Myocyte (in vitro differentiated cells): Measurements from ENCODE around the gene SH3RF3. TPM values are rescaled to one million over a fixed set of nuclear protein-coding genes. Genes with fewer than 3 reads are reported as not detected.
"Not testable (repeated sequence)": the region's sequence is repeated elsewhere in the genome, so short reads cannot be mapped to it uniquely, and the experiment has no call there.

Source experiments
- DNase-seq: peaks from one replicate; pipeline ENCODE4 v3.0.0-alpha.2; 2012; ENCODE audit warnings: low read depth
- polyA plus RNA-seq: library from polyadenylated mRNA; unstranded; fragments of >200 nt; gene quantifications from one replicate; pipeline ENCODE4 v1.2.1, GENCODE V29; 2012; ENCODE audit warnings: missing spikeins
- total RNA-seq: library from RNA; depleted of rRNA; stranded (reverse); fragments of >200 nt; gene quantifications from 2 replicates; pipeline ENCODE4 v1.2.3, GENCODE V29; 2014

SH3RF3 gene
- 5.1 and 5.3 TPM in 2 replicates for total RNA-seq
- 15.1 TPM for polyA plus RNA-seq

DNA sequence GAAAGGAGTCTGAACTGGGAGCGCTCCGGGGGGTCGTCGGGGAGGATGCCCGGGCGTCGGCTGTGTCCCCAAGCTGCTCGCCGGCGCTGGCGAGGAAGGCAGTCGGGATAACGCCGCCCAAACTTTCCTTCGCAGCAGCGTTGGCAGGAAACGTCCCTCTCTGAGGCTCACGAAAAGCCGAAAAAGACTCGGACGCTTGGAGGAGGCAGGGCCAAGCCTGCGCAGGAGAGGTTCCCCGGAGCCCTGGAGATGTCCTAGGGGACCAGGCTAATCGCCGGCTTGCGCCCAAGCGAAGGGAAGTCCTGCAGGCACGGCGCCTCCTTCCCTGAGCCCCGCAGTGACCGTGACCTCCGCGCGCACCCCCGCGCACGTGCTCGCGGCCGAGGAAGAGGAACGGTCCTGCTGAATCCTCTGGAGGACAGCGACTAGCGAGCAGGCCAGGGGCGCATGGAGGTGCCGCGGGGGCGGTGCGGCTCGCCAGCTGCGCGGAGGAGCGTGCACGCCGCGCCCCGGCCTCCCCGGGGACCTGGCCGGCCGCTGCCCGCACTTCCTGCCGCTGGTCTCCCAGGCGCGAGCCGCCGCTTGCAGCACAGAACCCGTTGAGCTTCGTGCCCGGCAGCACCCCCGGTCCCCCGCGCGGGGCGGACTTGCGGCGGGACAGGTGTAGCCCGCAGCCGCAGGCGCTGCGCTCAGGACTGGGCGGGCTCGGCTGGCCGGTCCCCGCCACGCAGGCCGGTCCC is at the start of gene SH3RF3:
SH3RF3 (plus strand) TSS at position 590 of the 740 bp plus-strand sequence.
- peak; percentile 61 for DNase-seq

DNA sequence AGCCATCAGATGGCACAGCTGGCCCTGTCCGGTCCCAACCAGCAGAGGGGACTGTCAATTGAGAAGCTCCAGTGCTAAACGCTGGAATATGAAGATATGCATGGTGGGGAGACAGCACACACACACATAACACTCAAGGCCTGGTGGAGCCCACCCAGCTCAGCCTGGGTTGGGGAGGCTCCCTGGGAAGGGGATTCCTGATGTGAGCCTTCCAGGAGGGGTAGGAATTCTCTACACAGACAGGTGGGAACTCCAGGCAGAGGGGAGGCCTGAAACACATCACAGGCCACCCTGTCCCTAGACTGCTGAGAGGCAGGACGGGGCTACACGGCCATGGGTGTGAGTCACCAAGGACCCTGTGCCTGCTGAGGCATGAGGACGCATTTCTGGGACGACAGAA is 49.4 kb upstream of the SH3RF3 start:
- DNase-seq, result no peak

DNA sequence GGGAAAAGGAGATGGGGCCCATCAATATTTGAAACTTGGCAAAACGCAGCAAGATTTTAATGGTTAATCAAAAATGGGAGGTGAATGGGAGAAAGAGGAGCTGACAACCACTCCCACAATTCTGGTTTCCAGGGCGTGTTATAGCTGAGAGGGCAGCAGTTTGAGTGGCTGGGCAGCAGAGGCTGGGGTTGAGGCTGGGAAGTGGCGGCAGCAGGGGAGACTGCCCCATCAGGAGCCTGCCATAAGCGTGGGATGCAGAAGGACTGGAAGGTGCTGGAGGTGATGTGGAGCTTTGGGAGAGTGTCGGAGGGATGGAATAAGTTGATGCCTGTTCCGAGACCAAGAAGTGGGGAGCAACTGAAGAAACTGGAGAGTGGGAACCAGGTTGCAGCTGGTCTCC is 48.9 kb upstream of the SH3RF3 start:
- no peak for DNase-seq

DNA sequence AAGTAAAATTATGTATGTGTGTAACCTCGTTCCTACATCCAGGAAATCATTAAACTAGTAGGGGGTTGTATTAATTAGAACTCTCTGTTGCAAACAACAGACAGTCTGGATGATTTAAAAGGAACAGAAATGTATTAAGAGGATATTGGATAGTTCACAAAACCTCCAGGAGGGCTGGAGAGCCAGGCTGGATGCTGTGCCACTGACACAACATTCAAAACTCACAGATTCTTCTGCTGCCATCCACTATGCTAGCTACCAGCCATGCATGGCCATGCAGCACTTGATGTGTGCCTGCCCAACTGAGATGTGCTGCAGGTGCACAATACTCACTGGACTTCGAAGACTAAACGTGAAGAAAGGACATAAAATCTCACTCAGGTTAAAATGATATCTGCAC is 48.2 kb upstream of the SH3RF3 start:
- DNase-seq, result no peak

DNA sequence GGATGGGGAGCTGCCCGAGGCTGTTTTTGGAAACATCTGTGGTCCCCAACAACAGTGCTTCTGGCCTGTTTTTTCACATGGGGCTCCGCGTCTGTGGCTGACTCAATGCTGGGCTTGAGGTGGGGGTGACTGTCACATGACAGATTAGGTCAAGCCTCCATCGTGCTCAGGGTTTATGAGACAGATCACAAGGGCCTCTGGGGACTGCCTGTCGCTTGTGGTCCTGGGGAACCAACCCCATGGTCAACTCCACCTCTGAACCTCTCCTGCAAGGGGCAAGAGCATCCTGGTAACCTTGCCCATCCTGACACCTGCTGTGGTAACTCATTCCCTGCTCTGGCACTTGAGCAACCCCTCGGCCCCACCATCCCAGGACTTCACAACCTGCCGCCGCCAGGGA is 47.6 kb upstream of the SH3RF3 start:
- DNase-seq, result no peak

DNA sequence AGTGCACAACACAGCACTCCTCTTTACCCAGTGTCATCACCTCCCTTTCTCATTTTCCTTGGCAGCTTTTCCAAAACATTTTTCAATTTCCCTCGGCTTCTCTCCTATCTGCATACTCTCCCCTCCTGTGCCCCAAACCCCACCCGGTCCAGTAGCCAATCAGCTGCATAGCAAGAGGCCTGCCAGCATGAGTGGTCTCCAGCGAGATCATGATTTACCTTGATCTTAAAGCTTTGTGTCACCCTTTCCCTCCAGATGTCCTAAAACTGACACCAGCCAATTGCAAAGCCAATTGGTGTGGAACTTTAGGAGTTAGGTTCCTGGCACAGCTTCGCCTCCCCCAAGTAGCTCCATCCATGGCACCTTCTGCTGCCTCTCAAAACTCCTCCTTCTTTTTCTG is 45.2 kb upstream of the SH3RF3 start:
- no peak for DNase-seq

DNA sequence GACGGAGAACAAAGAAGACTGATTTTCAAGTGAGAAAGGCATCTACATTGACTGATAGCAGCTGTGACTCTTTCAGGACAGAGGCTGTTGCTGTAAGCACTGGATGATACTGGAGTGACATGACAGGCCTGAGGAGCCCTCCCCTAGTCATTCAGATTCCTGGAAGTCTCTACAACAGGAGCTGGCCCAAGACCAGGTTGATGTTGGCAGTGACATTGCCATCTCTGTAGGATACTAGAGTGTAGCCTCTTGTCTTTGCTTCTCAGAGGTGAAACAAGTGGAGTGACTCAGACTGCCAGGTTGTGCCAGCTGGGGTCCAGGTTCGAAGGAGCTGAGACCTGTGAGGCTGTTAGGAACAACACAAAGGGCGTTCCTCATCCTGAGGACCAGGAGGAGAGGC is 44.7 kb upstream of the SH3RF3 start:
- DNase-seq, result no peak

DNA sequence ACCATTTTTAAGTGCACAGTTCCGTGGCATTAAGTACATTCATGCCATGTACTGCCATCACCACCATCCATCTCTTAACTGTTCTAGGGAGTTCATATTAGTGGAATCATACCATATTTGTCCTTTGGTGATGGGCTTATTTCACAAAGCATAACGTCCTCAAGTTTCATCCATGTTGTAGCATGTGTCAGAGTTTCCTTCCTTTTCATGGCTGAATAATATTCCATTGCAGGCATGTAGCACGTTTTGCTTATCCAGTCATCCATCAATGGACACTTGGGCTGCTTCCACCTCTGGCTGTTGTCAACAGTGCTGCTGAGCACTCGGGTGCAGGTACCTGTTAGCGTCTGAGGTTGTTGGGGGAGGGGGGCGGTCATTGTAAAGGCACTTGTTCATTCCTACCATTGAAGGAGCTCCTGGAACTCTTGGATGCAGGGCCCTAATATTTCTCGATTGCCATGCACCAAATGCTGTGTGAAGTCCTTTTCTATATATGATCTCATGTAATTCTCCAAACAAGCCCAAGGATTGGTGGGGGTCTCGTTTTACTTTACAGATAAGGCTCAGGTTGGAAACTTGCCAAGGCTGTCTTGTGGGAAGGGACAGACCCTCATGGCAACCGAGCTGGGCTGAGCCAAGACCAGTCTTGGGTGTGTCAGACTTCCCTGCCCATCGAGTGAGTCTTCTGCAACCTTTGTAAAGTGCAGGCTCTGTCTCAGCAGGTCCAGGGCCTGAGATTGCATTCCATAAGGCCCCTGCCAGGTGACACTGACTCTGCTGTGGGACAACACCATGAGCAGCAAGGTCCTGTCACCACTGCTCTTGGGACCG is 42.9 kb upstream of the SH3RF3 start:
- DNase-seq, result no peak

DNA sequence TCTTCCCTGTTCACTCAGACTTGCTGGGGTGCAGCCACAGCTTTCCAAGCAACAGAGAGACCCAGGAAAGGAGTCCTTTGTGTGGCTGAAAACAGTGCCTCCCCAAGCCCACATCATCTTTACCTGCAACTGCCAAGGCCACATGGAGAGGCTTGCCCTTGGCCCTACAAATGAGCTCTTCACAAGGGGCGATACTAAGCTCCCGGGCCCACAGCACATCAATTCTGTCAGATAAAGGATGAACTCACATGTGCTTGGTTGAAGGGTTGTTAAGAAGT is 42.3 kb upstream of the SH3RF3 start:
- DNase-seq, result no peak

DNA sequence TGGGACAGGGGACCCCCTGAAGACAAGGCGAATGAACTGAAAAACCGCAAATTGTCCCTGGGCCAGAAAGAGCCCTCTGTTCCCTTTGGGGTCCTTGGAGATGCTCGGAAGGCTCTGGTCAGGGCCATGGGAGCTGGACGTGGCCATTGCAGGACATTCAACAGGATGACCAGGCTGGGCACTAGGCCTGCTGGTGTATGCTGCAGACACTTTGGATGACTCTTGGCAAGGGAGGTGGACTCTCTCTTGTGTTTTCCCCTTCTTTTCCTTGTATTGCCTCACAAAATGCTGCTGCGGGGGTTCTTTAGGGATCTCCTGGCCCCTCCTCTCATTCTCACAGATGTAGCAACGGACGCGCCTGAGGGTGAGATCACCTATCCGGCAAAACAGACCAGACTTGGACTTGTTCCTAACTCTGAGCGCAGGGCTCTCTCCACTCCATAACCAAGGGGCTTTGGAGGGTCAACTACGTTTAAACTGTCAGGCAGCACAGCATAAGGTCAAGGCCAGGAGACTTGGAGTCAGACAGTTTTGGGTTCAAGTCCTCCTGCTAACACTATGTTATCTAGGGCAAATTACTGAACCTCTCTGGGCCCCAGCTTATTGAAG is 41.8 kb upstream of the SH3RF3 start:
- no peak for DNase-seq

DNA sequence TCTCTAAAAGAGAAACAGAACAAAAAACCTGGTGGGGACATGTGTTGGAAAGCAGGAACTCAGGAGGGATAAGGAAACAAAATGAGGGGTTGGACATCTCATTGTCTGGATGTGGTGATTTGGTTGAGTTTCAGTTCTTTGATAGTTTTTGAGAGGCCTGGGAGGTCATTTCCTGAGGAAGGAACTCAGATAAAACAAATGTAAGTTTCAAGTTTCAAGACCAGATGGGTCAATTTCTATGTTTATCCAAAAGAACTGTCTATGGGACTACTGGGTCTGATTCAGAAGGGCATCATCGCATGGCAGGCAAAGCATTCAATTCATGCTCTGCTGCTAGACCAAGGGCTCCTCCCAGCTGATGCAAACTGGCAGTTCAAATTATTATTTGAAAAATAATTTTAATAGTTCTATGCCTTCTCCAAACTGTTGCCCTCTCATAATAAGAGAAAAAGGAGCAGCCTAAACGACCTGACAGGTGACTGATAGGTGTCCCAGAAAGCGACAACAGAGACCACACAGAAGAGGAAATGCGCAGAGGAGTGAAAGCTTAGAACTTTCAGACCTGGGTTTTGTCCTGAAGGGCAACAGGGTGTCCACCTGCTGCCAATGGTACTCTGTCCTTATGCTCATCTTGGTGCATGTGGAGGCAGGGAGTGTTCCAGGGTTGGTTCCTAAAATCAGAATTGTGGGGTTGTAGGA is 39.3 kb upstream of the SH3RF3 start:
- DNase-seq, result no peak

DNA sequence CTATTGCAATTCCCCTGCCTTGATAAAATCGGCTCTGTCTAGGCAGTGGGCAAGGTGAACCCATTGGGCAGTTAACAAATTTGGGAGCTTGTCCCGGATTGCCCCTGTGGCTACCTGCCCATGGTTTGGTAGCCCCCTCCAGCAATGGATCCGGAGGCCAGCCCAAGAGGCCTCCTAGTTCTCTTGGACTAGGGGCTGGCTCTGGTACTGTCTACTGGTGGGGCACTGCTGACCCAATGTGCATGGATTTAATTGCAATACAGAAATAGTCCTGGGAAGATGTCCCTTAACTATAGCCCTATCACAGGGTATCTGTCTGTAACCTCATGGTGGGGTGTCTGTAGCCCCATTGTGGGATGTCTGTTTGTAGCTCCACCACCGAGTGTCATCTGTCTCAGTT is 37.5 kb upstream of the SH3RF3 start:
- DNase-seq, result no peak

DNA sequence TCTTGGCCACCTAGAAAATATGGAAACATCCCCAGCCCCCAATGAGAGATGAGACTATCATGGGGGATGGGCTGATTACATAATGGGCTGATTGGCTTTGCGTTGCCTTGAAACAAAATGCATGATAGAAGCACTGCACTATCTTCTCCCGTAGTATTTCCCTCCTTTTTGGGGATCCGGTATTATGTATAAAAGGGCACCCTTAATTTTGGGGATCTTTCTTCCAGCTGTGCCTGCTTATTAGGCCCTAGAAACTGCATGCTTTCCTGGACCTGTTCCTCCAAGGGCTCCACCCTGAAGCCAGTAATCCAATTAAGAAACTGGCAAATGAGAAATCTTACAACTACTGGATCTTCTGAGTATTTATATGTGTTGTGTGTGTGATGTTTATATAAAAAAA is 34.9 kb upstream of the SH3RF3 start:
- DNase-seq, result no peak

DNA sequence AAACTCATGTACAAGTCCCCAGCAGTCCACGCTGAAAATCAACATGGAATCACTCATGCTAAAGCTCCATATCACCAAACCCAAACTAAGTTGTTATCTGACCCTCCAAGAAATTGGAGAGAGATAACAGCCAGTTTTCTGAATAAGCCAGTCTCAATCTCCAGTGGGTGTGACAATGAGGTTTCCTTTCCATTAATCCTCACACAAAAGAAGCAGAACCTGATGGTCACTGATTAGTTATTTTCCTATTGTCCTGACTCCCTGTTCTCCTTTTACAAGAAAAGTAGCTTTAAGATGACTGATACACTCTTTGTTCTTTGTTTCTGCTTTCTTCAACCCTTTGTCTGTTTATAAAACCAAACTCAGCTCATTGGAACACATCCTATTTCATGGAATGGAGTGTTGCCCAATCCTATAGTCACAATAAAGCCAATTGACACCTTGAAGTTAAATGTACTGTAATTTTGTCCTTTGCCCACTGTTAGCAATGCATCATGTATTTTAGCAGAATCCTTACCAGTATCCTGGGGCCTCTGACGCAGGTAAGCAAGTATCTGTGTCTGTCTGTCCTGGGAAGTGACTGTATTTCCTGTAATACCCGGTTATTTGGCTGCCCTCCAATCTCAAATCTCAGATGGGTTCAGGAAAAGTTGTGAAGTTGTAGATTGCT is 30.6 kb upstream of the SH3RF3 start:
- no peak for DNase-seq

DNA sequence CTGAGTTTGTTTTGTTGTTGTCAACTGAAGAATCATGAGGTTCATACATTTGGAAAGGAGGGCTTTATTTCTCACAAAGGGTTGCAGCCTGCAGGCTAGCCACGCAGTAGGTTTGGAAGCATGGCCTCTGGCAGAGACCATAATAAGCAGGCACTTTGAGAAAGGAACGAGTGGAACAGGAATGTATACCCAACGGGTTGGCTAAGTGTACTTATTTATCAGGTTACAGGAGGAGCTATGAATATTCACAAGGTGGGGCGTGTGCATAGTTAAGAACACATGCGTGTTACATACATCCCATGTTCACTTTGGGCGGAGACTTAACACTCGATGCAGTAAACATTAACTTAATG is 30.1 kb upstream of the SH3RF3 start:
- no peak for DNase-seq

DNA sequence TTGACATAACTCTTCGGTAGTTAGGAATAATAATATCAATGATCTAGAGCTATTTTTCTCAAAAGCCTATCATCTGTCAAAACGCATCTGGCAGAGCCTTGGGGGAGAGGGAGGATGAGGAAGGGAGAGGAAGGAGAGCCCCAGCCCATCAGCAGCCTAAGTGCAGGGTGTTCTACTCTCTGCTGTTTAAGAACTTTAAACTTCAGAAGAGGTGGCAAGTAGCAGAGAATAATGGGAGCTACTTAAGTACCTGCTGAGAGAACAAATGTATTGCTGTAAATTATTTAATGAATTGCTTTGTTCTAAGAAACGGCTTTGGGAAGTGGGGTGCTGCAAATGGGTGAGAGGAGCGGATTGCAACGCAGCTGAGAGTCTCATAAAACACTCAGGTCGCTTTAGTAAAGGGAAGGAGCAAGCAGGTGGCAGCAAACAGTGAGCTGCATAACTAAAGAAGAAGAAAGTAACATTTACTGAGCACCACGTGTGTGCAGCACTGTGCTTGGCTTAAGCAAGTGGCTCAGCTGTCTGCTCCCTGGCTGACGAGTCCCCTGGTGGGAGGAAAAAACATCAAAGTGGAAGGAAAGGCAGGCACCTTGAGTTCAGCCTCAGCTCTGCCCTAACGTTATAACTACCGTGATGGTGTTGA is 26.3 kb upstream of the SH3RF3 start:
- DNase-seq, result no peak

DNA sequence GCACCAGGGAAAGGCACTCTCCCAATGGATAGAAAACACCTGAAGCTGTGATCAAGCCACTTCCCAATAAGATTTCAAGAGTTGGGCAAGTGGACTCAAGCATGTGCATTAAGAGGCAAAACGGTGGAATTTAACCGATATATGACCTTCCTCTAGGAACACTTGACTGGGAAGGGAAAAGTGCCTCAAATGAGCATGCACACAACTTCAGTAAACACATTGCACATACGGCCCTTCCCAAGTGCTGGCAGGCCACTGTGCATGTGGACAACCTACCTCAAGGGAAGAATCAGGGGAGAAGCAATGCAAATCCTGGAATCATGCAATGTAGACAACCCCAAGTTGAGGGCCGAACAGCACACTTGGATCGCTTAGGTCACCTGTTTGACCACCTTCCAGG is 23.9 kb upstream of the SH3RF3 start:
- DNase-seq, result no peak

DNA sequence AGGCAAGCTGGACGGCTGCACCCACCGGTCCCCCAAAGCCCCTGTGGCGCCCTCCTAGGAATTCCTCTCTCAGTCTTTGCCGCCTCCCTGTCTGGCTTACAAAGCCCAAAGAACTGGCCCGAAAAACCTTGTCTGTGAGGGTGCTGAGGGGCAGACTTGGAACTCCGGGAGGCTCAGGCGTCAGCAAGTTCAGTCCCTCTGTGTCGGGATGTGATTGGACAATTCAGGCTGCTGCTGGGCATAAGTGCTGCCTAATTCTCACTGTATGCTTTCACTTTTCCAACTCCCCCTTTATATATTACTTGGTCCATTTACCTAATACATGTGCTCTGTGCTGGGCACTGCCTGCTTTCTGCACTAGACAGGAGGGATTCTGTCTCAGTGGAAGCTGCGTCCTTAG is 20.3 kb upstream of the SH3RF3 start:
- no peak for DNase-seq

DNA sequence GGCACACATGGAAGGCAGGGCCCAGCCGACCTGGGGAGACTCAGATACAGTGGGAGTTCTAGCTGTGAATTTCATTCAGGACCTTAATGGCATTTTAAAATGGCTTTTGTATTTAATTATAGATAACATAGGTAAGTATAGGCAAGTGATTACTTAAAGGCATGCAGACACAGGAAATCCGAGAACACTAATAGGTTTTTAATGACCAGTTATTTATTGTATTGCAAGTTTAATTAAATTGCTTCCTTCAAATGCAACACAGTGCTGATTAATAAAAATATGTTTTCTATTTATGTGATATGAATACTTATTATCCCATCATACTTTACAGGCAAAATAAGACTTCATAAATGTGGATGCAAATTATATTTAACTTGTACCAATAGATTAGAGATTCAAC is 19.7 kb upstream of the SH3RF3 start:
- DNase-seq, result no peak

DNA sequence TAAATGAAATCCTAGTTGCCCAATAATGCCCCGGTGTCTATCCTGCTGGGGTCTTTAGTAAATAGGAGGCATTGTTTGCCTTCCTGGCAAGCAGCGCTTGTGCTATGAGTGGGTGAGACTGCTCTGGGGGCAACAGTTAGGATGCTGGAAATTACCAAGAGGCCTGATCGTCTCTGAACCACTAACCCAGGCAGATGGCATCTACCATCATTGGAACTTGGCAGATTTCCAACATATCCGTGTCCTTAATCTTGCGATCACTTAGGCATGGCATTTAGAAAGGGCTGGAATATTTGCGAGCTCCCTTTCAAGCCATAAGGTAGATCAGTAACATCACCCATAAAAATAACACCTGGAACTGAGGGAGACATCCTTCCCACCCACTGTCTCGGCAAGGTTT is 18.8 kb upstream of the SH3RF3 start:
- DNase-seq, result no peak

DNA sequence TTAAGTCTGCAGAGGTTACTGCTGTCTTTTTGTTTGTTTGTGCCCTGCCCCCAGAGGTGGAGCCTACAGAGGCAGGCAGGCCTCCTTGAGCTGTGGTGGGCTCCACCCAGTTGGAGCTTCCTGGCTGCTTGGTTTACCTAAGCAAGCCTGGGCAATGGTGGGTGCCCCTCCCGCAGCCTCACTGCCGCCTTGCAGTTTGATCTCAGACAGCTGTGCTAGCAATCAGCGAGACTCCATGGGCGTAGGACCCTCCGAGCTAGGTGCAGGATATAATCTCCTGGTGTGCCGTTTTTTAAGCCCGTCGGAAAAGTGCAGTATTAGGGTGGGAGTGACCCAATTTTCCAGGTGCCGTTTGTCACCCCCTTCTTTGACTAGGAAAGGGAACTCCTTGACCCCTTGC is 11.8 kb upstream of the SH3RF3 start:
- DNase-seq, result not testable (repeated sequence)
